ENCODE measurements around the gene HERC3.
A peak's percentile ranks its signal among the peaks of the same experiment; 100 is the strongest.

Gene HERC3

DNA sequence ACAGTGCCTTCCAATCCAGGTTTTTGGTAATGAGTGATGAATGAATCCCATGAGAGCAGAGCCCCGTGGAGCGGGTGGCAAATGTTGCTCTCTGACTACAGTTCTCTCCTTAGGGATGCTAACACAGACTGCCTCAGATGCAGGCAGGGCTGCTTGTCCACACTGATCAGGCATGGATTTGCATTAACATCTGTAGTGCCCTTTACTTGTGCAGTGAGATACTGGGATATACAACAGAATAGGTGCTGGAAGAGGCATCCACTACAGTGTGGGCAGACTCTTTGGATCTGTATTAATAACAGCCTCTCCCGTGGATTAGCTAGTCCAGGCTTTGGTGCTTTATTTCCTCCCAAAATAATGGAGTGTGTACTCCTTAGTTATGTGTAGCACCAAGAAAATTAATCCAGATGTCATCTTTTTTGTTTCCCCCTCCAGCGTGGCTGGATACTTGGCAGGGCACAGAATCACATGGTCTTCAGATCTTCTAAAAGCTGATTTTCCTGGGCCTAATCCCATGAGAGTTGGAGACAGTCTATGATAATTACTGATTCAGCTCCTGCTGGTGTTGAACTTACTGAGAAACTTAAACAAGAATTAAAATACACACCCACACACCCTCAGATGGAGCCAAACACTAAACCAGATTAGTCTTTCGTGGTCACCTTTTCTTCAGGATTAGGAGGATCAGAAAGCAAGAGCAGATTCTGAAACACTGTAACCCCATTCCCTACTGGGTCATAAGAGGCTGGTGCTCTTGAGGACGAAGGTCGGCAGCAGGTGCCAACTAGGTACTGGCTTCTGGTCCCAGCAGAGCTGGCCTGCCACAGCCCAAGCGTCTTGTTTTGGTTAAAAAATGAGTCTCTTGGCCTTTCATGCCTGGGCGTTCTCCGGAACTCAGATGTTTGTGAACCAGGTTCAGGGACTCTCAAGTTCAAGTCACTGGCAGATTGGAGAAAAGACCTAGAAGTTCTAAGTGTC is 128.5 kb downstream of the HERC3 start:
- no peak for DNase-seq (ENCODE audit: low spot score)

DNA sequence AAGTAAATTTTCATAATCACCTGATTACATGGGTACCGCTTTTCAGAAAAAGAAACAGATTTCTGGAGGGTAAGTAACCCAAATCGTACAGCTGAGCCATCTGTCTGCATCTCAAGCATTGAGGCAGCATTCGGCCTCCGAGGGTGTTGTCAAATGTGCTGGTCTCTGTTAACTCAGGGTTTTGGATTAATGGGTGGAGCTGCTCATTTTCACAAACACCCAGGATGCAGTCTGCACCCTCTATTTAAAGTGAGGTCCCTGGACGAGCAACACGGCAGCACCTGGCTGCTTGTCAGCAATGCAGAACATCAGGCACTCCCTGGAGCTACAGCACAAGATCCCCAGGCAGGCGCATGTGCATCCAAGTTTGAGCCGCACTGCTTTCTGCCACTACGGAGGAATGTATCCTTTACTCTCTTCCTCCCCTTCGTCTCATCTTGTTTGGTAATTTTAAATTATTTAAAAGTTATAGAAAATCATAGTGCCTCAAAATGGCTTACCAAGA is 130.0 kb downstream of the HERC3 start:
- DNase-seq (ENCODE audit: low spot score): no peak

- DNase-seq (ENCODE audit: low spot score): no peak
These were observed 130.5 kb downstream of the HERC3 start for GRCh38 chr4:88722828-88723227.

DNA sequence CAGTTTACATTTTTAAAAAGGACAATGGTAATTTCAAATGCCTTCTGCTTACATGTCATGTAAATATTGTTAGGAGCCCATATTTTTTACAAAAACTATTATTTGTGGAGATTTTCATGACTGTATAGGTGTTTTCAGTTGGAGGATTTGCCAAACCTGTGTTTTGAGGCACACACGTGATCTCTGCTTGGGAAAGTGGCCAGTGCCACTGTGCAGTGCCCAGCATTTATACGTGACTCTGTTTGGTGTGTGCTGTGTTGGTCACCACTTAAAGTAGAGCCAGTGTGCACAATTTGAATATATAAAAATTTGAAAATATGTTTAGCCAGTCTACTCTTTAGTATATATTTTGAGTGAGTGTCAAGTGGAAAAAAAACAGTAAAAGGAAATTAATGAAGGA is 132.1 kb downstream of the HERC3 start:
- DNase-seq (ENCODE audit: low spot score): no peak

- DNase-seq (ENCODE audit: low spot score): no peak
These were observed 132.9 kb downstream of the HERC3 start for GRCh38 chr4:88725143-88725542.

DNA sequence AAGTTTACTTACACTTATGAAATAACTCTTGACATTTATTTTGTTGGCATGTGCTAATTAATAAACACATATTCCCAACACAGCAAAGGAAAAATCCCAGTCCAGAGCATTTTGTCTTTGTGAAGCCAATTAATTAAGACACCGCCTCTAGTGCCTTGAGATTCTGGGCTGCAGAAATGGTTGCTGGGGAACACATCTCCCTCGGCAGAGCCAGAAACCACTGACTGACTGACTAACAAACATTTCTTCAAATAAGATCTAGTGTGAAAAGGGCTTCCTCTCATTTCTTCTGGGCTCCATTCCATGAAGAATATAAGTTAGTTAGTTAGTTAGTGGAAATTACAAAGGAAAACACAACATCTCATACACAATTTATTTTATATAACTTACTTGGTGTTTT is 133.7 kb downstream of the HERC3 start:
- DNase-seq (ENCODE audit: low spot score): no peak

DNA sequence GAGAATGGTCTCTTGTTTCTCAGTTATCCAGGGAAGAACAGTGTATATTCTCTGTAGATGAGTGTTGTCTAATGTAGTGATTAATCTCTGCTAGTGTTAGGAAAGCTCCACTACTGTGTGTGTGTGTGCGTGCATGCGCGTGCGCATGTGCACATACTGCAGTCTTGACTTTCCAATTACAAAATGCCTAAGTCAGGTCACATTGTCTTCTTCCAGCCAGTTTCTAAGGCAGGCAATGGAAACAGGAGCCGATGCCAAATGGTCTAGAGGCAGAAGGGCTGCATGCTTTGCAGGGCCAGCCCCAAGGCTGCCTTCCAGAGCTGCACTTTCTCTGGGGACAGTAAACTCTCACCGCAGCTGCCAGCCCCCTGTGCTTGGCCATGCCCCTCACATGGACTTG is 135.9 kb downstream of the HERC3 start:
- DNase-seq (ENCODE audit: low spot score): no peak

GRCh38 chr4:88729146-88729760 is 137.0 kb downstream of the HERC3 start:
- no peak for DNase-seq (ENCODE audit: low spot score)

DNA sequence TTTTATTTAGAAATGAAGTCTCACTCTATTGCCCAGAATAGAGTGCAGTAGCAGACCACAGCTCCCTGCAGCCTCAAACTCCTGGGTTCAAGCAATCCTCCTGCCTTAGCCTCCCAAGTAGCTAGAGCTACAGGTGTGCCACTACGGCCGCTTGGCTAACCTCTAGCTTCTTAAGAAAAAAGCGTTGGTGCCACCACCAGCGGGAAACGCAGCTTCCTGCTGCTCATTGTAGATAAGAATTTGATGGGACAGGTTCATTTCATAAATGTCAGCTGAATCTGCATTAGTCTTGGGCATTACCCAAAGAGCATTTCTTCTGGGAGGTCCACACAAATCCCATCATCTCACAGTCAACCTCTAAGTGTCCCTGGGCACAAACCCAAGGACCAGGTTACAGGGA is 138.5 kb downstream of the HERC3 start:
- DNase-seq (ENCODE audit: low spot score): no peak

DNA sequence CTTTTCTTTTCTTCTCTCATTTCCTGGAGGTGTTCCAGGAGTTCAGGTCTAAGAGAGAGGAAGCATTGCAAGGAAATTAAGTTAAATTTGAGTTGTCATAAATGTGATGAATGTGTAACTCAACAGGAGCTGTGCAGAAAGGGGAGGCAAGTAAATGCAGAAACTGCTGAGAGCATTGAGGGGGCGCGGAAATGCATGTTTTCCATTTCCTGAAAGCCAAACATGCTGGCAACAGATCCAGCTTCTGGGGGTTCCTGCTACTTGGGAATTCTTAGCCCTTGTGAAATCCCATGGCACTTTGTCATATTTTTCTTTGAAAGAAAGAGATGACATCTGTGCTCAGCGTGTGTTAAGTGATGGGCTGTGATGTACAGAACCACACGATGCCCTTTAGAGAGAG is 139.1 kb downstream of the HERC3 start:
- DNase-seq (ENCODE audit: low spot score): no peak

DNA sequence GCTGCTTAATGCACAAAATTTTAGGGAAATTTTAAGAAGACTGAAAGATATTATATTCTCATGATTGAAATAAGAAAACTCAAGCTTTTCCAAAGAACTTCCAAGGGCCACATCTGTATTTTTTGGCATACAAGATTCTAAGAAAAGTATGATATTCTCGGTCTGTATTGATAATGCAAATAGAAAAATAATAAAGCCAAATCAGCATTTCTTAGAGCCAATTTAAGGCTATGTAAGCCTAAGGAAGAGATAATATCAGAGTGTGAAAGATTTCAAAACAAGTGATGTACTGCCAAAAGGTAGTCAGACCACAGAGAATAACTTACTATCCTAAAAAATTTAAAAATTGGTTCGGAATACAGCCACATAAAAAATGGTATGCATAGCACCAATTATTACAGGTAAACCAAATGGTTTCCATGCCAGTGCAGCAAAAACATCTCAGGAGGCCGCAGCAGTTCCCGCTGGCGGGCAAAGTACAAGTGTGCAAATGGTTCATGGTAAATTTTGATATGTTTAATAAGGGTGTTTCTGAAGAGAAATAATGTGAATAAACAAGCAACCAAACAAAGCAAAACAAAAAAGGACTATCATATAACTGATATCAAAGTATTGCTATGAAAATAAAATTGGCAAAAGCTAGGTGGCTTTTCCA is 140.6 kb downstream of the HERC3 start:
- DNase-seq (ENCODE audit: low spot score): no peak

- DNase-seq (ENCODE audit: low spot score): no peak
These were observed 142.2 kb downstream of the HERC3 start for GRCh38 chr4:88734403-88734949.

- no peak for DNase-seq (ENCODE audit: low spot score)
These were observed 143.3 kb downstream of the HERC3 start for GRCh38 chr4:88735564-88735963.

DNA sequence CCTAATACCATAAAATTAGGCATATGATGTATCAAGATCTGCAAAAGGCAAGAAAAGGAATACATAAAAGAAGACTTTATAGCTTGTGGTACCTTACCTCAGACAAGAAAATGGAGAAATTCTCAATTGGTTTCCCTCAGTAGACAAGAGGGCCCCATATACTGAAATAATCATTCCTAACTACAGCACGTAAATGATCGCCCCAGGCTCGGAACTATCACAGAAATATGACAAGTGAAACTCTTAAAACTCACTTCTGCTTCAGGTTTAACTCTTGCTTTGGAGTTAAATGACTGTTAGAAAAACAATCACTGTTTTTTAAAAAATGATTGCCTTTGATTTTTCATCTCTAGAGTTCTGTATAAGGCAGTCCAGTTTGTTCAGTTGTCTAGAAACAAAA is 144.0 kb downstream of the HERC3 start:
- DNase-seq (ENCODE audit: low spot score): no peak

GRCh38 chr4:88737307-88737941 is 145.1 kb downstream of the HERC3 start:
- no peak for DNase-seq (ENCODE audit: low spot score)

GRCh38 chr4:88738180-88738579 is 145.9 kb downstream of the HERC3 start:
- no peak for DNase-seq (ENCODE audit: low spot score)

DNA sequence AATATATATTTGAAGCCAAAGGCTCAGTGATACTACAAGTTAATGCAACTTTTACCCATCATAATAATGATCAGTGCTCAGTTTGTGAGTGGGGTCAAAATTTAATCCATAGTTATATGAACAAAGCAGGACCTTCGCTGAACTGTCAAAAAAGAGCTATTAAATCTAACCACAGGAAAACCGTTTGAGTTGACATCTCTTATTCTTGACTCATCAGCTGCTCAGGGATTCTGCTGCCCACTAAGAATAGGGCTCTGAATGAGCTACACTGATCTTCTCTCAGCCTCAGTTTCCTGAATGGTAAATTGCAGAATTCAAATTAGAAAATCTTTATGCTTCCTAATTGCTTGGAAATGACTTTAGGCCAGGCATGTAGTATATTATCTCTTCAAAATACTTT is 150.3 kb downstream of the HERC3 start:
- no peak for DNase-seq (ENCODE audit: low spot score)

DNA sequence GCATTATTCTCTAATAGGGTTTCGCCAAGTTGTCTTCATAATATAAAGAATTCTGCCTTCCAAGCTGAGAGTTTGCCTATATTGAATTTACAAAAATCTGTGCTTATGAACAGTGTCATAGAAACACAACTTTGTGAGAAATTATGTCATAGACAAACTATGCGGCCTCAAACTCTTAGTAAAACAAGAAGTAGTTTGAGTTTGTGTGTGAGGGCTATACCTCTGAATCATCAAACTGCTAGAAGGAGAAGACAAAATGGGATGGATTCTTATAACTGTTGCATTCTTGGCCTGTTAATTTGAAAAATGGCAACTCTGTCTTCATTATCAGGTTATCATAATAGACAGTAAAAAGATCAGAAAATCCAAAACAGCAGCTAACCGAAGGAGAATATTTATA is 151.4 kb downstream of the HERC3 start:
- DNase-seq (ENCODE audit: low spot score): peak; percentile 58

DNA sequence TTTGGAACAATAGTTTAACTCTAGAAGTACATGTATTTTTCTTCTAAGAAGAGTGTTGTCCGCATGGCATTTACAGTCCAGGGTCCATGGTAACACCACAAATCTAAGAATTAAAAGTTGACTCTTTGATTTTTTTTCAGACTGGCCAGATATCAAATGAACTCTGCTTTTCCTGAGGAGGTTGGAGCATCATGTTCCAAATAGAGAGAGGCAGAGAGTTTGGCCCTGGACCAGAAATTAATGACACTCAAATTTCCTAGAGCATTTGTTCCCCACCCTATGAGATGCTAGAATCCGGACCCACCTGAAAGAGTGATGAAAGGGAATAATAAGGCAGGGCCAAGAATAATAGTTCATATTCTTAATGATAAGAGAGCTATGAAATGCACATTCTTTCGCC is 152.3 kb downstream of the HERC3 start:
- no peak for DNase-seq (ENCODE audit: low spot score)

GRCh38 chr4:88745175-88745574 is 152.9 kb downstream of the HERC3 start:
- DNase-seq (ENCODE audit: low spot score): no peak

GRCh38 chr4:88745581-88746163 is 153.4 kb downstream of the HERC3 start:
- DNase-seq (ENCODE audit: low spot score): no peak

GRCh38 chr4:88746206-88746605 is 153.9 kb downstream of the HERC3 start:
- DNase-seq (ENCODE audit: low spot score): no peak

All from AG08395 (cell line).